GM19023 (cell line): Measurements from ENCODE around the gene ULK2.

ENCODE experiments used
- ATAC-seq: cut with Tn5 transposase; IDR thresholded peaks from one replicate; pipeline ENCODE4 v1.9.1; 2021; ENCODE audit warnings: mild to moderate bottlenecking, moderate library complexity; ENCODE audit not compliant: unreplicated experiment

Gene ULK2

GRCh38 chr17:19729900-19730299 lies 137.8 kb downstream of the ULK2 start:
- no peak for ATAC-seq

- ATAC-seq: no peak
These were observed 139.6 kb downstream of the ULK2 start for GRCh38 chr17:19728084-19728495.

DNA sequence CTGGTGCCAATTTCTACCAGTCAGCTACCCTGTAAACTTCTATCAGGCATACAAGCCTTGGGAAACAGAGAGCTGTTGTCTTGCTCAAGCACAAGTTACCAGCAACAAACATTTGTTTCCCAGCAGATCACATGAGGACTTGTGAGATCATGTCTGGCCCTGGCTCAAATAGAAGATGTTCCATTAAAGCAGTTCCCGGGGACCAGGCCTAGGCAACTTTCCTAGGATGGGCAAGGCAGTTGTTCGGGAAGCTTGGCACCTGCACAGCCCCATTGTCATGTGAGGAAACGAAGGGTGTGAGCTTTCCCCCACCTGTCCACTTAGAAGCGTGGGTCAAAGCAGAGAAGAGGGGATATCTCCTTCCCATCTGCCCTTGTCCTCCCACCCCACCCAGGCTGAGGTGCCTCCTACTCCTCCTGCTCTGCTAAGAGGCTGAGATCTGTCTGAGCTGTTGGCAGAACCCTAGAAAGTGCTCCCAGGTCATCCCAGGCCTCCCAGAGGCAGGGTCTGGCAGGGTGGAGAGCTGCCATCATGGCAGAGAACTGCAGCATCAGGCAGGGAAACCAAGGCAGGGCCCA lies 140.1 kb downstream of the ULK2 start:
- ATAC-seq: no peak

GRCh38 chr17:19726631-19727376 lies 140.9 kb downstream of the ULK2 start:
- no peak for ATAC-seq

DNA sequence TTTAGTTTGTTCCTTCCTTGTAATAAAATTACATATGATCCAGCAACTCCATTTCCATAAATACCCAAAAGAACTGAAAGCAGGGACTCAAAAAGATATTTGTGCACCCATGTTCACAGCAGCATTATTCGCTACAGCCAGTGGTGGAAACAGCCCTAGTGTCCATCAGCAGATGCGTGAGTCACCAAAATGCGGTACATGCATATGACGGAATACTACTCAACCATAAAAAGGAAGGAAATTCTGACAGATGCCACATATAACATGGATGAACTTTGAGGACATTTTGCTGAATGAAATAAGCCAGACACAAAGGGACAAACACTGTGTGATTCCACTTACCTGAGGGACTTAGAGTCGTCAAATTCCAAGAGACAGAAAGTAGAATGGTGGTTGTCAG lies 142.2 kb downstream of the ULK2 start:
- no peak for ATAC-seq

DNA sequence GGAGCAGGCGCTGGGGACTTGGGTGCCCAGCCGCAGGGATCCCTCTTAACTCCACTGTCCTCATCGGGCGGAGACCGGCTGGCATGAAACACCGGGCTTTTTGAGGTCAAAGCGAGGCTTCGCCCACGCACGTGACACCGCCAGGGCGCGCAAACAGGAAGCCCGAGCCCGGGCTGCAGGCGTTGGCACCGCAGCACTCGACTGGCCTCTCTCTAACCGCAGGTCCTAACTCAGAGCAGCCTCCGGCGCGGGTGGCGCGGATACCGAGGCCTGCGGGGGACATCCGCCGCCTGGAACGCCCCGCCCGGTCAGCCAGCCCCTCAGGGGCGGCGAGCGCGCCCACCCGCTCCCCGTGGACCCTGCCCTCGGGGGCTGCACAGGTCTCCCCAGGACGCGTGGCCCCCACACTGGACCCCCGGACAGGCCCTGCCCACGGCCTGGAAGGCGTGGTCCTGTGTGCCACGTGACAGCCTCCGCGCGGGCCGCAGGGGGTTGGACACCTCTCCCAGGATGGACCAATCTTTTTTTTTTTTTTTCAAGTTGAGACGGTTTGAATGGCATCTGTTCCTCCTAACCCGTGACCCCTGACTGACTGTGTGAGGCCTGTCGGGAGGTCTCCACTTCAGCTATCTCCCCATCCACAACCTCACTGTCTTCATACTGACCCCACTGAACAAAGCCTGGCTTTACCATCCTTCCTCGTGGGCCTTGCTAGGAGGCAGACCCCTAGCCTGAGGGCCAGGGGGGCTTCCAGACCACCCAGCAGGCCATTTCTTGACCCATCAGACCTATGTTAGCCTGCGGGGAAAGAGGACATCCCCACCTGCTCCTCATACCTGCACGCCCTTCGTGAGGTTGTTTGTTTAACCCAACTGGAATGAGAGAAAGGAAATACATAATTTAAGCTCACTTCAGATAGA lies 143.0 kb downstream of the ULK2 start:
- ATAC-seq: no peak

DNA sequence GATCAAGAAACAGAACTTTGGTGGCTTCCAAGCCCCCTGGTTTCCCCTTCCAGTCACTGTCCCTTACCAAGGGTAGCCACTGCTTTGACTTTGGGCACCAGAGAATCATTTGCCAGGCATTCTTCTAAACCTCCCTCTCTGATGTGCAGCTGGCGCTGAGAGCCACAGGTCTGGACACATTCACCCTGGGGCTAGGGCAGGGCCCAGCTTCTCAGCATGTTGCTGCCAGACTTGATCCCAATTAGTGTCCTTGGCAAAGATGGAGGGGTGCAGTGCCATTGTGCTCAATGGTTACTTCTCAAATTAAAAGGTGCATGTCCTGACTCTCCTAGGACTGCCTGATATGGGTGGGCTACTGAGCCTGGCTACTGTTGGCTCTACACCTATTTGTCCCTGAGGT lies 143.8 kb downstream of the ULK2 start:
- no peak for ATAC-seq
